Keratinocyte (primary cell): Measurements from ENCODE around the gene IFNA5.

Experiments
- CTCF ChIP-seq, 3 experiments: IDR thresholded peaks in 1 of 3; conservative IDR thresholded peaks in 1 of 3; optimal IDR thresholded peaks in 1 of 3; 2 replicates in 2 of 3; 3 replicates in 1 of 3; pipeline versions ENCODE3 to v1.5.1; 2011; ENCODE audit warnings: low read length in 3 of 3, mild to moderate bottlenecking in 3 of 3, moderate library complexity in 2 of 3, control low read depth in 1 of 3, inconsistent platforms in 1 of 3; ENCODE audit not compliant: insufficient read depth in 2 of 3; ENCODE audit errors: extremely low read depth in 1 of 3
- EZH2 ChIP-seq: IDR thresholded peaks from one replicate; pipeline ENCODE4 v1.6.1; 2012; ENCODE audit warnings: inconsistent platforms, mild to moderate bottlenecking, low read length, moderate library complexity

GRCh38 chr9:21268347-21268657 lies 36.8 kb downstream of the IFNA5 start:
- no peak for TF ChIP-seq CTCF (optimal IDR thresholded peaks at IDR 0.05 in 1 of 3, IDR thresholded peaks at IDR 0.05 in 1 of 3, conservative IDR thresholded peaks at IDR 0.05 in 1 of 3; ENCODE audit: extremely low read depth in 1 of 3, insufficient read depth in 2 of 3, low read length in 3 of 3)
- TF ChIP-seq EZH2: no peak
